ENCODE data around the gene TNFAIP1. TPM values are rescaled to one million over a fixed set of nuclear protein-coding genes. Genes with fewer than 3 reads are reported as not detected.

Gene TNFAIP1
- total RNA-seq, 4 donors from 2014 or later: 51.5 to 81.3 (median 66.4) TPM

GRCh38 chr17:28381141-28381825 lies 45.7 kb downstream of the TNFAIP1 start:
- TF ChIP-seq EP300 (IDR thresholded peaks at IDR 0.05): no peak
- no peak for TF ChIP-seq POLR2A (IDR thresholded peaks at IDR 0.05)
- peak in 1 of 2 donors; percentile 21 for TF ChIP-seq CTCF (IDR thresholded peaks at IDR 0.05)
- no peak for TF ChIP-seq POLR2AphosphoS5 (IDR thresholded peaks at IDR 0.05)
- H3K27me3 ChIP-seq: no peaks in the 10 kb centered on the region
- no peaks in the 10 kb centered on the region for H3K9me3 ChIP-seq
- H3K4me3 ChIP-seq: peak overlapping the region; percentile 38
- WGBS: 34% methylated on average over 29 of the region's 72 CpGs
- H3K36me3 ChIP-seq: no peaks in the 10 kb centered on the region
- DNase-seq (ENCODE audit: low spot score in 2 of 2): peak in 1 of 2 donors; percentile 52
- H3K4me1 ChIP-seq: peaks cover 33% of the 10 kb centered on the region
- no peak overlapping the region for H3K27ac ChIP-seq

- Histone ChIP-seq H3K4me3 (peak overlapping the region; percentile 62), H3K36me3 (peaks cover 17% of the 10 kb centered on the region), H3K4me1 (peaks cover 33% of the 10 kb centered on the region), H3K27ac (peak overlapping the region; percentile 44), H3K27me3 (no peaks in the 10 kb centered on the region), H3K9me3 (no peaks in the 10 kb centered on the region)
- DNase-seq (ENCODE audit: low spot score in 2 of 2): peak; percentile 57 to 85
- TF ChIP-seq POLR2AphosphoS5 (IDR thresholded peaks at IDR 0.05) (no peak), EP300 (IDR thresholded peaks at IDR 0.05) (no peak), POLR2A (IDR thresholded peaks at IDR 0.05) (no peak), CTCF (IDR thresholded peaks at IDR 0.05) (no peak)
- 22% methylated on average over 15 of the region's 56 CpGs for WGBS
Observed at GRCh38 chr17:28384281-28385036, 48.9 kb downstream of the TNFAIP1 start.

DNA sequence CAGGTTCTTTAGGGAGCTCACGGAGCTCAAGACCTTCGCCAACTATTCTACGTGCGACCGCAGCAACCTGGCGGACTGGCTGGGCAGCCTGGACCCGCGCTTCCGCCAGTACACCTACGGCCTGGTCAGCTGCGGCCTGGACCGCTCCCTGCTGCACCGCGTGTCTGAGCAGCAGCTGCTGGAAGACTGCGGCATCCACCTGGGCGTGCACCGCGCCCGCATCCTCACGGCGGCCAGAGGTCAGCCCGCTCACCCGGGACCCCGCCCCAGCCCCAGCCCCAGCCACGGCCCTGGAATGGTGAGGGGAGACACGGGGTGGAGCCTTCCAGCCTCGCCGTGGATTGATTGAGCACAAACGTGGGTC lies 49.5 kb downstream of the TNFAIP1 start:
- H3K9me3 ChIP-seq: no peaks in the 10 kb centered on the region
- H3K4me1 ChIP-seq: peaks cover 33% of the 10 kb centered on the region
- H3K27me3 ChIP-seq: no peaks in the 10 kb centered on the region
- TF ChIP-seq EP300 (IDR thresholded peaks at IDR 0.05): no peak
- H3K4me3 ChIP-seq: peak overlapping the region; percentile 62
- peak in 1 of 2 donors; percentile 44 for DNase-seq (ENCODE audit: low spot score in 2 of 2)
- peaks cover 23% of the 10 kb centered on the region for H3K36me3 ChIP-seq
- peak overlapping the region; percentile 44 for H3K27ac ChIP-seq
- 33% methylated on average over 3 of the region's 29 CpGs for WGBS

DNA sequence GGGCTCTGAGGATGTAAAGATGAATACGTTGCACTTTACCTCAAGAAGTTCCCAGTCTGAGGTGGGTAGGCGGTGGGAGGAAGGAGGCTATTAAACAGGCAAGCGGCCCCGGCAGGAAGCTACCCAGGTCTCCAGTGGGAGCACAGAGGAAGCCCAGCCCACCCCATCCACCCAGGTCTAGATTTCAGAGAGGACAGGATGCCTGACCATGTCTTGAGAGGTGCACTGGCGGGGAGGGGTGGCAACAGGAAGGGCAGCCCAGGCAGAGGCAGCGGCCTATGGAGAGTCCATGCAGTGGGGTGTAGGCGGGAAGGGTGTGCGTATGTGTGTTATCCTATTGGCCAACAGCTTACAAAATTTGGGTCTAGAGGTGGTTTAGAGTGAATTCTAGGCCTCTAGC lies 49.8 kb downstream of the TNFAIP1 start:
- H3K36me3 ChIP-seq: peaks cover 24% of the 10 kb centered on the region
- H3K27ac ChIP-seq: no peak overlapping the region
- no peaks in the 10 kb centered on the region for H3K9me3 ChIP-seq
- H3K27me3 ChIP-seq: no peaks in the 10 kb centered on the region
- no peak for TF ChIP-seq POLR2AphosphoS5 (IDR thresholded peaks at IDR 0.05)
- no peak for TF ChIP-seq EP300 (IDR thresholded peaks at IDR 0.05)
- TF ChIP-seq CTCF (IDR thresholded peaks at IDR 0.05): no peak
- TF ChIP-seq POLR2A (IDR thresholded peaks at IDR 0.05): no peak
- no peak for DNase-seq (ENCODE audit: low spot score in 2 of 2)
- H3K4me1 ChIP-seq: peaks cover 31% of the 10 kb centered on the region
- H3K4me3 ChIP-seq: peak overlapping the region; percentile 62
- 80% methylated on average over 7 of the region's 8 CpGs for WGBS

GRCh38 chr17:28386391-28386790 lies 50.8 kb downstream of the TNFAIP1 start:
- no peak for TF ChIP-seq POLR2AphosphoS5 (IDR thresholded peaks at IDR 0.05)
- peaks cover 22% of the 10 kb centered on the region for H3K4me1 ChIP-seq
- H3K4me3 ChIP-seq: no peak overlapping the region
- peaks cover 33% of the 10 kb centered on the region for H3K36me3 ChIP-seq
- no peak for DNase-seq (ENCODE audit: low spot score in 2 of 2)
- no peak overlapping the region for H3K27ac ChIP-seq
- no peaks in the 10 kb centered on the region for H3K27me3 ChIP-seq
- H3K9me3 ChIP-seq: no peaks in the 10 kb centered on the region

GRCh38 chr17:28388106-28388505 lies 52.5 kb downstream of the TNFAIP1 start:
- H3K27me3 ChIP-seq: no peaks in the 10 kb centered on the region
- peaks cover 18% of the 10 kb centered on the region for H3K4me1 ChIP-seq
- TF ChIP-seq EP300 (IDR thresholded peaks at IDR 0.05) (no peak), CTCF (IDR thresholded peaks at IDR 0.05) (no peak), POLR2A (IDR thresholded peaks at IDR 0.05) (no peak), POLR2AphosphoS5 (IDR thresholded peaks at IDR 0.05) (no peak)
- 90% methylated on average over 11 of the region's 11 CpGs for WGBS
- no peaks in the 10 kb centered on the region for H3K9me3 ChIP-seq
- no peak for DNase-seq (ENCODE audit: low spot score in 2 of 2)
- no peak overlapping the region for H3K4me3 ChIP-seq
- H3K27ac ChIP-seq: no peak overlapping the region
- H3K36me3 ChIP-seq: peaks cover 44% of the 10 kb centered on the region
